HepG2 (cell line): ENCODE measurements around the gene STH. TPM values are rescaled to one million over a fixed set of nuclear protein-coding genes. Genes with fewer than 3 reads are reported as not detected.

Experiments used
- ATAC-seq: fragments of 200-7000 bp; cut with Tn5 transposase; 3 replicates; pipeline ENCODE4 v1.9.1; 2020; ENCODE audit warnings: mild to moderate bottlenecking, moderate library complexity
- BruUV-seq: library from RNA; stranded (reverse); fragments of 400-500 nt; replicated peaks from 2 replicates; lab custom pipeline; 2021; lab: Mats Ljungman, UMichigan
- CTCF ChIA-PET: fragments of 300-600 bp; formaldehyde crosslinking; extraction: SDS; loops from one replicate; lab custom pipeline; 2021; ENCODE audit warnings: low total read pairs, inconsistent platforms, low intra/inter-chr PET ratio; lab: Yijun Ruan, JAX
- POLR2A ChIA-PET: fragments of 350-600 bp; sonication (Branson Sonifier 250); formaldehyde crosslinking; loops from one replicate; lab custom pipeline; 2020; ENCODE audit warnings: antibody characterized with exemption, inconsistent platforms; lab: Yijun Ruan, JAX
- DNase-seq: peaks from one replicate; pipeline ENCODE4 v3.0.0-alpha.2; 2015; ENCODE audit warnings: low spot score
- FAIRE-seq: peaks from 3 replicates; lab custom pipeline; 2011; peaks lifted over from hg19 to GRCh38; lab: Jason Lieb, UNC
- H2AFZ ChIP-seq: one replicate; pipeline ENCODE4 v1.6.1; 2011; ENCODE audit warnings: low read length, inconsistent platforms
- H3K27ac ChIP-seq: fragments of 300-600 bp; 3 replicates; pipeline ENCODE4 v1.8.0; 2011; ENCODE audit warnings: mixed run types, mild to moderate bottlenecking, mixed read lengths, low read length, inconsistent platforms; ENCODE audit not compliant: insufficient read depth; ENCODE audit errors: extremely low read length
- H3K27me3 ChIP-seq, 2 experiments: fragments of 200-600 bp in 1 of 2; 2 replicates in 1 of 2; 3 replicates in 1 of 2; pipeline versions ENCODE4 v1.6.0 to v1.8.0; 2011; ENCODE audit warnings: low read length in 2 of 2, mild to moderate bottlenecking in 2 of 2, moderate library complexity in 2 of 2, inconsistent platforms in 1 of 2; ENCODE audit not compliant: insufficient read depth in 2 of 2, control insufficient read depth in 1 of 2
- H3K36me3 ChIP-seq, 2 experiments: fragments of 200-600 bp in 1 of 2; replicated peaks in 1 of 2; 2 replicates in 1 of 2; 3 replicates in 1 of 2; pipeline versions ENCODE4 v1.5.1 to v1.8.0; 2011; ENCODE audit warnings: low read length in 2 of 2, inconsistent platforms in 1 of 2; ENCODE audit not compliant: insufficient read depth in 2 of 2, control insufficient read depth in 1 of 2
- H3K4me1 ChIP-seq: 2 replicates; pipeline ENCODE4 v1.5.1; 2012; ENCODE audit warnings: low read length, inconsistent platforms; ENCODE audit not compliant: insufficient read depth
- H3K4me2 ChIP-seq: 2 replicates; pipeline ENCODE4 v1.6.0; 2011; ENCODE audit warnings: low read depth, low read length, inconsistent platforms
- H3K4me3 ChIP-seq, 3 experiments: fragments of 200-600 bp in 1 of 3; sonication (generic), shearing (Covaris generic) in 1 of 3; replicated peaks in 1 of 3; 2 replicates each; pipeline ENCODE4 v1.5.1; 2011 to 2016; ENCODE audit warnings: low read length in 3 of 3, inconsistent platforms in 2 of 3, low read depth in 2 of 3, mild to moderate bottlenecking in 2 of 3, control low read depth in 1 of 3, mixed read lengths in 1 of 3; ENCODE audit not compliant: insufficient read depth in 1 of 3
- H3K79me2 ChIP-seq: one replicate; pipeline ENCODE4 v1.6.1; 2011; ENCODE audit warnings: low read length, inconsistent platforms; ENCODE audit not compliant: insufficient read depth
- H3K9ac ChIP-seq: 2 replicates; pipeline ENCODE4 v1.6.0; 2011; ENCODE audit warnings: mild to moderate bottlenecking, low read depth, low read length, inconsistent platforms; ENCODE audit not compliant: insufficient read depth
- H3K9me3 ChIP-seq: 2 replicates; pipeline ENCODE4 v1.5.1; 2012; ENCODE audit warnings: mild to moderate bottlenecking, low read length
- H4K20me1 ChIP-seq: 2 replicates; pipeline ENCODE4 v1.6.0; 2011; ENCODE audit warnings: inconsistent platforms, mild to moderate bottlenecking, low read length, moderate library complexity; ENCODE audit not compliant: insufficient read depth
- BCLAF1 ChIP-seq: fragments of 450-650 bp; IDR thresholded peaks from 2 replicates; pipeline ENCODE4 v1.6.1; 2017; ENCODE audit warnings: mild to moderate bottlenecking
- FOXA1 ChIP-seq, 2 experiments: fragments of 450-650 bp in 1 of 2; sonication (generic) in 1 of 2; formaldehyde crosslinking in 1 of 2; IDR thresholded peaks; 2 replicates each; pipeline versions ENCODE4 v1.4.0 to v1.6.1; 2016 to 2020; ENCODE audit warnings: missing genetic modification reagents in 1 of 2
- RBM22 ChIP-seq: fragments of 200-400 bp; formaldehyde crosslinking; optimal IDR thresholded peaks from 2 replicates; pipeline ENCODE3; 2017; ENCODE audit warnings: mild to moderate bottlenecking, low read length, moderate library complexity
- STAT5B ChIP-seq: sonication (generic); formaldehyde crosslinking; IDR thresholded peaks from 2 replicates; pipeline ENCODE4 v1.4.0; 2020; ENCODE audit warnings: missing genetic modification reagents
- ZFP90 ChIP-seq: sonication (generic); formaldehyde crosslinking; IDR thresholded peaks from 2 replicates; pipeline ENCODE4 v1.8.0; 2022; ENCODE audit warnings: missing genetic modification reagents, mild to moderate bottlenecking, inconsistent platforms, borderline replicate concordance
- ZNF281 ChIP-seq: sonication (generic); formaldehyde crosslinking; IDR thresholded peaks from 2 replicates; pipeline ENCODE4 v1.4.0; 2020; ENCODE audit warnings: missing genetic modification reagents, borderline replicate concordance
- ZNF777 ChIP-seq: sonication (generic); formaldehyde crosslinking; IDR thresholded peaks from 2 replicates; pipeline ENCODE4 v1.4.0; 2020; ENCODE audit warnings: missing genetic modification reagents
- WGBS: methylation state at CpG from one replicate; pipeline ENCODE4 v1.1.6; 2017; ENCODE audit warnings: low lambda C conversion rate; 5-methylcytosine and 5-hydroxymethylcytosine counted together
- in situ Hi-C: cut with HindIII; loops from 2 replicates; pipeline ENCODE4 v1.10.0; 2017; ENCODE audit warnings: low pct_unique_long_range_greater_than_20kb; ENCODE audit not compliant: extremely low pct_ligation_motif_present
- intact Hi-C: fragments of 100-400 bp; cut with micrococcal nuclease; formaldehyde crosslinking; loops from one replicate; pipeline ENCODE4 v1.10.0; 2022; ENCODE audit not compliant: unreplicated experiment
- polyA plus RNA-seq, 8 experiments: library from polyadenylated mRNA; depleted of rRNA in 3 of 8; stranded (reverse) in 7 of 8; unstranded in 1 of 8; fragments of >200 nt; fragmentation: Illumina TruSeq in 4 of 8; extraction: Trizol in 4 of 8; gene quantifications; 2 replicates each; pipeline versions ENCODE4 v1.2.1 to v1.2.3, GENCODE V29; 2011 to 2016; ENCODE audit warnings: low read depth in 4 of 8, missing spikeins in 1 of 8, mixed read lengths in 1 of 8; ENCODE audit not compliant: insufficient read depth in 1 of 8
- total RNA-seq, 5 experiments: library from RNA; depleted of rRNA; stranded (reverse); fragments of >200 nt; fragmentation: Illumina TruSeq; extraction: Trizol; gene quantifications; 2 replicates each; pipeline ENCODE4 v1.2.3, GENCODE V29; 2016; ENCODE audit warnings: low read depth in 1 of 5

The STH gene
- total and polyA plus RNA-seq, 2 of the 13 experiments (the other 11 are each of a cell fraction or from before 2014, with no cell fraction given) = not detected

- Histone ChIP-seq H3K9me3 (no peaks in the 10 kb centered on the region), H4K20me1 (0 out of 2 replicates have a peak, but pooled peaks cover 4% of the 10 kb centered on the region), H3K36me3 (peaks cover 42 to 84% of the 10 kb centered on the region in 2 experiments), H3K4me1 (peaks cover 12% of the 10 kb centered on the region; the same call in 1 of the 2 replicates), H3K4me2 (no peak overlapping the region), H3K79me2 (peaks cover 3% of the 10 kb centered on the region), H3K4me3 (no peak overlapping the region), H3K27ac (no peak overlapping the region), H3K27me3 (no peaks in the 10 kb centered on the region), H2AFZ (no peak overlapping the region), H3K9ac (no peak overlapping the region)
- DNase-seq (peak; percentile 22), FAIRE-seq (no peak), ATAC-seq (no peak)
- BruUV-seq = no TSS peak
- in situ Hi-C loops = no loop called here
- ChIA-PET POLR2A (no interaction called here), CTCF (no interaction called here)
- intact Hi-C loops = no loop called here
- WGBS = 88% methylated on average over 3 of the region's 3 CpGs
- TF ChIP-seq RBM22 (peak; percentile 27), ZNF777 (CRISPR knock-in tag) (no peak), ZNF281 (CRISPR knock-in tag) (peak; percentile 53; the same call in 1 of the 2 replicates), FOXA1 (IDR thresholded peaks at IDR 0.05) (no peak), FOXA1 (CRISPR knock-in tag; IDR thresholded peaks at IDR 0.05) (peak; percentile 33; the same call in 1 of the 2 replicates), BCLAF1 (no peak), ZFP90 (no peak), STAT5B (CRISPR knock-in tag) (no peak)
Observed at GRCh38 chr17:46045639-46046038, 46.6 kb downstream of the STH start.
